Endothelial cell (in vitro differentiated cells): ENCODE results near the gene CRADD. TPM values are rescaled to one million over a fixed set of nuclear protein-coding genes. Genes with fewer than 3 reads are reported as not detected.

Experiments
- DNase-seq: peaks from one replicate; pipeline ENCODE4 v3.0.0; 2021; ENCODE audit warnings: low spot score
- H3K27ac Mint-ChIP-seq: one replicate; pipeline ENCODE4 v1.8.0; 2021; ENCODE audit warnings: mixed read lengths, inconsistent platforms; ENCODE audit not compliant: unreplicated experiment
- H3K27me3 Mint-ChIP-seq: one replicate; pipeline ENCODE4 v1.8.0; 2021; ENCODE audit warnings: mild to moderate bottlenecking, moderate library complexity, mixed read lengths, inconsistent platforms; ENCODE audit not compliant: unreplicated experiment
- H3K36me3 Mint-ChIP-seq: one replicate; pipeline ENCODE4 v1.8.0; 2021; ENCODE audit warnings: mild to moderate bottlenecking, low read depth, mixed read lengths, inconsistent platforms; ENCODE audit not compliant: unreplicated experiment
- H3K4me1 Mint-ChIP-seq: one replicate; pipeline ENCODE4 v1.8.0; 2021; ENCODE audit warnings: mild to moderate bottlenecking, mixed read lengths, inconsistent platforms; ENCODE audit not compliant: unreplicated experiment
- H3K4me3 Mint-ChIP-seq: one replicate; pipeline ENCODE4 v1.8.0; 2021; ENCODE audit warnings: mild to moderate bottlenecking, mixed read lengths, inconsistent platforms; ENCODE audit not compliant: unreplicated experiment
- H3K9me3 Mint-ChIP-seq: one replicate; pipeline ENCODE4 v1.8.0; 2021; ENCODE audit warnings: mixed read lengths, inconsistent platforms; ENCODE audit not compliant: unreplicated experiment
- total RNA-seq: library from RNA; stranded (reverse); fragmentation: NEBNext Ultra II Directional; extraction: Animal tissue kit (Norgen Biotek cat#: 25700); gene quantifications from one replicate; pipeline ENCODE4 v1.2.1, GENCODE V29; 2021; ENCODE audit not compliant: unreplicated experiment
- TF ChIP-seq, protein P1 (sequence below): fragments of 200-600 bp; sonication (generic); IDR thresholded peaks from one replicate; pipeline ENCODE4 v1.5.0; 2021; ENCODE audit warnings: antibody characterized with exemption; ENCODE audit not compliant: unreplicated experiment

The CRADD gene
- total RNA-seq, 1 donor from 2014 or later, result 6.5 TPM

DNA sequence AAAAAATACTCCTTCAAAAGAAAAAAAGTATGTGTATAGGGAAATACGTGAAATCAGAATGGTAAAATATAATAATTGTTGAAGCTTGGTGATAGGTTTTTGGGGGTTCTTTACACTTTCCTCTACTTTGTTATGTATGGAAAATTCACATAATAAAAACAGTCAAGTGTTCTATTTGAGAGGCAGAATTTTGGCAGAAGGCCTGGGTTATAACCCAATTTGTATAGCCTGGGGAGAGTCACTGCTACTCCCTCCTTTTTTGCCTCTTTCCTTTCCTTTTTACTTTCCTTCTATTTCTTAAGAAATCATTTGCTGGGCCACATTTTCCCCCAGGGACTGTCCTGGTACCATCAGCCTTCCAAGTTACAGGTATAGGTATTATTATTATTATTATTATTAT lies 105.7 kb downstream of the CRADD start:
- H3K27ac Mint-ChIP-seq, result no peak overlapping the region
- no peaks in the 10 kb centered on the region for H3K9me3 Mint-ChIP-seq
- no peak overlapping the region for H3K4me3 Mint-ChIP-seq
- TF ChIP-seq, protein P1, sequence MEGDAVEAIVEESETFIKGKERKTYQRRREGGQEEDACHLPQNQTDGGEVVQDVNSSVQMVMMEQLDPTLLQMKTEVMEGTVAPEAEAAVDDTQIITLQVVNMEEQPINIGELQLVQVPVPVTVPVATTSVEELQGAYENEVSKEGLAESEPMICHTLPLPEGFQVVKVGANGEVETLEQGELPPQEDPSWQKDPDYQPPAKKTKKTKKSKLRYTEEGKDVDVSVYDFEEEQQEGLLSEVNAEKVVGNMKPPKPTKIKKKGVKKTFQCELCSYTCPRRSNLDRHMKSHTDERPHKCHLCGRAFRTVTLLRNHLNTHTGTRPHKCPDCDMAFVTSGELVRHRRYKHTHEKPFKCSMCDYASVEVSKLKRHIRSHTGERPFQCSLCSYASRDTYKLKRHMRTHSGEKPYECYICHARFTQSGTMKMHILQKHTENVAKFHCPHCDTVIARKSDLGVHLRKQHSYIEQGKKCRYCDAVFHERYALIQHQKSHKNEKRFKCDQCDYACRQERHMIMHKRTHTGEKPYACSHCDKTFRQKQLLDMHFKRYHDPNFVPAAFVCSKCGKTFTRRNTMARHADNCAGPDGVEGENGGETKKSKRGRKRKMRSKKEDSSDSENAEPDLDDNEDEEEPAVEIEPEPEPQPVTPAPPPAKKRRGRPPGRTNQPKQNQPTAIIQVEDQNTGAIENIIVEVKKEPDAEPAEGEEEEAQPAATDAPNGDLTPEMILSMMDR, result no peak
- H3K4me1 Mint-ChIP-seq, result no peaks in the 10 kb centered on the region
- H3K27me3 Mint-ChIP-seq, result no peaks in the 10 kb centered on the region
- H3K36me3 Mint-ChIP-seq, result no peaks in the 10 kb centered on the region
- no peak for DNase-seq

DNA sequence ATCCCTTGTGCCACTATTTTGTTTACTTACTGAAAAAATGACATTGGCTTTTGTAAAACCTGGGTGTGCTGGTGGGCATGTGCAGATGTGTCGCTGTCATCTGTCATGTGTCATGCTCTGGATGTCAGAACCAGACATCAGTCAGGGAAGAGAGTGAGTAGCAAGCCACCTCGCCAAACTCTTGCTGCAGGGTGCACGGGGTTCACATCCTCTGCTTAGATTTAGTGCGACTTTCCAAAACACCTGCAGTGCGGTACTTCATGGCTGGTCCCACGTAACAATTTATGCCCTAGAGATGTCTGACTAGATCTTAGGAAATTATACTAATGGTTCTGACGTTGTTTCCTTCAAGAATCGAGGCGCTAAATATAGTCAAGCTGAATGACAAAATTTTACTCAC lies 106.7 kb downstream of the CRADD start:
- no peaks in the 10 kb centered on the region for H3K4me1 Mint-ChIP-seq
- no peak overlapping the region for H3K4me3 Mint-ChIP-seq
- H3K36me3 Mint-ChIP-seq, result no peaks in the 10 kb centered on the region
- H3K9me3 Mint-ChIP-seq, result no peaks in the 10 kb centered on the region
- H3K27me3 Mint-ChIP-seq, result no peaks in the 10 kb centered on the region
- no peak for DNase-seq
- TF ChIP-seq, protein P1, result no peak
- H3K27ac Mint-ChIP-seq, result no peak overlapping the region

DNA sequence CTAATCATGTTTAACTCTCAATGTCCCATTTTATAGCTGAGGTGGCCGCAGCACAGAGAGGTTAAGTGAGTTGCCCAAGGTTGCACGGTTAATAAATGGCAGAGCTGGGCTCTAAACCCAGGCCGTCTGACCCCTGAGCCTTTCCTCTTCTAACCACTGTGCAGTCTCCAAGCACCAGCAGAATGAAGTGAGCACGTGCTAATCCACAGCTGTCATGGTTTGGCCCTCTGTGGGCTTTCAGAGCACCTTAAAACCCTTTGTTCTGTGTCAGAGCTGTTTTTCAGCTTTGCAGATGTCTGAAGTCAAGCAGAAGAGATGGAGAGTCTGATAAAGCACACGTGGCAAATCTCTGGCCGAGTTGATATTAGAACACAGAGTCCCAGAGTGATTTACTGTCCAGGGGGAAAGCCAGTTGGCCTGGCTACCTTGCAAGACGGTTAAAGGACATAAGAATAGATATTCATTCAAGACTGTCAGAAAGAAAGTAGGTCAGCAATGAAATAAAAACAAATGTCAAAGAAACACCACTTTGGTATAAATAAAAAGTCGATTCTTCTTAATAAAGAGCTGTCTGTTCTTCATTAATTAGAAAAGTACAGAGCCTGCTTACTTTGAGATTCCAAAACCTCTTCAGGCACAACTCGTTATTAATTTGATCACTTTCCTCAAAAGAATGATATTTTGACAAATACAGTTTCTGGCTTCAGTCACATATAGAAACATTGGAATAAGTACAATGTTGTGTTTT lies 107.3 kb downstream of the CRADD start:
- Mint-ChIP-seq H3K36me3 (no peaks in the 10 kb centered on the region), H3K4me1 (no peaks in the 10 kb centered on the region), H3K9me3 (no peaks in the 10 kb centered on the region), H3K27me3 (no peaks in the 10 kb centered on the region), H3K4me3 (no peak overlapping the region), H3K27ac (no peak overlapping the region)
- TF ChIP-seq, protein P1, result no peak
- no peak for DNase-seq

DNA sequence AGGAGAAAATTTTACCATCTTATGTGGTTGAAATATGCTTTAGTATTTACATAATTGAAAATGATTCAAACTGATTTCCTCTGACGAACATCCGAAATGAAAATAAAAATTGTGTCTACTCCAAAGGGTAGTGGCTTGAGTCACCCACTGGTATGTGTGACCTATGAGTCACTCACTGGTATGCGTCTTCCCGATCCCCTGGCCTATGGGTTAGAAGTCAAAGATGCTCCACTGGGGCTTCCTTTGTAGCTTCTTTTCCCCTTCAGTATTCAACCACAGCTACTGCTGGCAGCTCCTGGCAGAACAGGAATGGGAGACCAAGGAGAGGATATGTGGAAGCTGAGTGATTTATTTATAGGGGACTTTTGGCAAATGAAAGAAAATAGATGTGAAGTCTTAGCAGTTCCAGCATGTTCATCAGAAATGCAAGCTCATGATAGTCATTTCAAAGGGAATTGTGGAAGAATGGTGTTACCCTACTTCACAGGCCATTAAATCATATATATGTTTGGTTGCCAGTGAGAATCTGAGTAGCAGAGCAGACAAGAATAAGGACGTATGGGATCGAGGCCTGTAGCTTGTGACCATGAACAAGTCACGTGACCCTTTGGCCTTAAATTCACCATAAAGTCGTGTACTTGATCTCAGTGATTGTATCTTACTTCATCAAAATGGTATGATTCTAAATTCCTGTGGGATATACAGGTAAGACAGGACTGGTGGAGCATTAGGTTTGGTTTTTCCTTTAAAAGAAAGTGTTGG lies 108.3 kb downstream of the CRADD start:
- TF ChIP-seq, protein P1, result no peak
- no peak overlapping the region for H3K27ac Mint-ChIP-seq
- no peaks in the 10 kb centered on the region for H3K36me3 Mint-ChIP-seq
- H3K9me3 Mint-ChIP-seq, result no peaks in the 10 kb centered on the region
- no peaks in the 10 kb centered on the region for H3K27me3 Mint-ChIP-seq
- no peaks in the 10 kb centered on the region for H3K4me1 Mint-ChIP-seq
- no peak overlapping the region for H3K4me3 Mint-ChIP-seq
- no peak for DNase-seq
